ENCODE measurements around the gene BANF1.
"Not testable (repeated sequence)": the region's sequence is repeated elsewhere in the genome, so short reads cannot be mapped to it uniquely, and the experiment has no call there.

The BANF1 gene

GRCh38 chr11:65978391-65979238, 23.7 kb upstream of the BANF1 start:
- DNase-seq = no peak

- no peak for DNase-seq
Measured at GRCh38 chr11:65979261-65979759, 23.0 kb upstream of the BANF1 start.

- DNase-seq = no peak
Measured at GRCh38 chr11:65981101-65981740, 21.1 kb upstream of the BANF1 start.

- DNase-seq = no peak
Measured at GRCh38 chr11:65981972-65982823, 20.1 kb upstream of the BANF1 start.

GRCh38 chr11:65982824-65983588, 19.3 kb upstream of the BANF1 start:
- DNase-seq = no peak

GRCh38 chr11:65983589-65983987, 18.7 kb upstream of the BANF1 start:
- DNase-seq = no peak

GRCh38 chr11:65987336-65987735, 15.0 kb upstream of the BANF1 start:
- DNase-seq = no peak

GRCh38 chr11:65988791-65989592, 13.3 kb upstream of the BANF1 start:
- DNase-seq = peak; percentile 94 to 97 (median 96)

- no peak for DNase-seq
Measured at GRCh38 chr11:65992056-65992455, 10.2 kb upstream of the BANF1 start.

GRCh38 chr11:65997286-65997685, 5.0 kb upstream of the BANF1 start:
- no peak for DNase-seq

GRCh38 chr11:66002648-66003225, 434 bp downstream of the BANF1 start:
- DNase-seq = peak in 2 of 4 experiments; percentile 81 to 85

- no peak for DNase-seq
Measured at GRCh38 chr11:66003291-66003690, 988 bp downstream of the BANF1 start.

- DNase-seq = no peak
Measured at GRCh38 chr11:66004186-66004585, 1.9 kb downstream of the BANF1 start.

GRCh38 chr11:66006134-66006890, 4.0 kb downstream of the BANF1 start:
- no peak for DNase-seq

- DNase-seq = no peak
Measured at GRCh38 chr11:66006891-66007176, 4.5 kb downstream of the BANF1 start.

GRCh38 chr11:66007201-66007634, 4.9 kb downstream of the BANF1 start:
- DNase-seq = no peak

GRCh38 chr11:66008095-66008467, 5.8 kb downstream of the BANF1 start:
- no peak for DNase-seq

- DNase-seq = peak; percentile 44 to 61 (median 52)
Measured at GRCh38 chr11:66008468-66009101, 6.3 kb downstream of the BANF1 start.

GRCh38 chr11:66010036-66010435, 7.7 kb downstream of the BANF1 start:
- DNase-seq = not testable (repeated sequence)

Data from suppressor macrophage (primary cell).